ENCODE measurements around the gene CHCHD3. TPM values are rescaled to one million over a fixed set of nuclear protein-coding genes. Genes with fewer than 3 reads are reported as not detected.

CHCHD3 gene
- total RNA-seq, 4 donors from 2014 or later, result 33.9 to 37.2 (median 35.8) TPM

DNA sequence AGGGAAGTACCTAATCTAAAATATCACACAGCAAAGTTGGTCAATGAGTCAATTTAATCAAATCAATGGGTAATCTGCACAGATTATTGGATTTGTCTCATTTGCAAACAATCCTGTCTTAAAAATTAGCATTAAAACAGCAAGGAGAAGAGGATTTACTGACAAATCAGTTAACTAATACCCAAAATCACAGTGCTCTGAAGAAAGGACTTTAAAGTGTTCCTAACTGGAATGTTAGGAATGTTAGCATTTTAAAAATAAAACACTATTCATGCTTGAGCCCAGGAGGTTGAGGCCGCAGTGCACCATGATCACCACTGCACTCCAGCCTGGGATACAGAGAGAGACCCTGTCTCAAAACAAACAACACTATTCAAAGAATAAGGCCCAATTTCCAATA lies 83.1 kb downstream of the CHCHD3 start:
- Histone ChIP-seq H3K36me3 (no peaks in the 10 kb centered on the region), H3K27ac (no peak overlapping the region), H3K4me1 (peaks cover 16% of the 10 kb centered on the region), H3K4me3 (no peak overlapping the region), H3K9me3 (no peaks in the 10 kb centered on the region), H3K27me3 (no peaks in the 10 kb centered on the region)
- no peak for DNase-seq (ENCODE audit: low spot score in 2 of 2)
- TF ChIP-seq POLR2A (IDR thresholded peaks at IDR 0.05) (no peak), POLR2AphosphoS5 (IDR thresholded peaks at IDR 0.05) (no peak), EP300 (IDR thresholded peaks at IDR 0.05) (no peak), CTCF (IDR thresholded peaks at IDR 0.05) (no peak)
- WGBS, result 82% methylated on average over 1 of the region's 1 CpG

- Histone ChIP-seq H3K36me3 (no peaks in the 10 kb centered on the region), H3K27me3 (no peaks in the 10 kb centered on the region), H3K4me3 (no peak overlapping the region), H3K4me1 (peaks cover 10% of the 10 kb centered on the region), H3K9me3 (no peaks in the 10 kb centered on the region), H3K27ac (no peak overlapping the region)
- 97% methylated on average over 1 of the region's 1 CpG for WGBS
- TF ChIP-seq POLR2AphosphoS5 (IDR thresholded peaks at IDR 0.05), result no peak
- TF ChIP-seq EP300 (IDR thresholded peaks at IDR 0.05), result no peak
- no peak for TF ChIP-seq CTCF (IDR thresholded peaks at IDR 0.05)
- no peak for TF ChIP-seq POLR2A (IDR thresholded peaks at IDR 0.05)
- no peak for DNase-seq (ENCODE audit: low spot score in 2 of 2)
Observed at GRCh38 chr7:132997505-132997904, 84.4 kb downstream of the CHCHD3 start.

DNA sequence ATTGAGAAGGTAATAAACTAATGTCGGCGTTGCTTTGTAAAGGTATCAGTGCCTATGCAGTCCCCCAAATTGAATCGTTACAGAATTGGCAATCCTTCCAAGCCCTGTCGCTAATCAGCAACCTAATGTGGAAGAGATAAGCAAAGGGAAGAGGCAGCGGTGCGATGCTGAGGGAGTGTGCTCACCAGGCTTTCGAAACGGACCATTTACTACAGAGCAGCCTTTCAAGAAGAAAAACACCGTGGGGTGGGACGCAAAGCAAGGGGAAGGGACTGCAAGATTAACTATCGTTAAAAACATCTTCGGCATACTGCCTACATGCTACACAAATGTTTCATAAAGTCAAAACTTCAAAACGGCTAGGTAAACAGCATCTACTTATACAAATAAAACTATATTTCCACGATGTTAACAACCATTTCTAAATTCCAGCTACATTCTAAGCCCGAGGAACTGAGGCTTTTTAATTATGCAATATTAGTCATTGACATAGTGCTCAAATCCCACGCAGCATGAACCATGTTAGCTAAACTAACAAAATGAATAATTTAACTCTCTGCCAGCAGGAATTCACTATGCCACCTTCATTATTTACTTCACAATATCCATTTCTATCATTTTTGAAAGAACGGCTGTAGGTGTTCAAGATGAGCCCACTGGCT lies 85.2 kb downstream of the CHCHD3 start:
- Histone ChIP-seq H3K36me3 (no peaks in the 10 kb centered on the region), H3K4me3 (no peak overlapping the region), H3K27ac (no peak overlapping the region), H3K4me1 (peaks cover 10% of the 10 kb centered on the region), H3K27me3 (no peaks in the 10 kb centered on the region), H3K9me3 (no peaks in the 10 kb centered on the region)
- no peak for TF ChIP-seq EP300 (IDR thresholded peaks at IDR 0.05)
- TF ChIP-seq CTCF (IDR thresholded peaks at IDR 0.05), result no peak
- TF ChIP-seq POLR2AphosphoS5 (IDR thresholded peaks at IDR 0.05), result no peak
- no peak for TF ChIP-seq POLR2A (IDR thresholded peaks at IDR 0.05)
- WGBS, result 87% methylated on average over 17 of the region's 17 CpGs
- DNase-seq (ENCODE audit: low spot score in 2 of 2), result no peak

- no peak overlapping the region for H3K4me3 ChIP-seq
- H3K27ac ChIP-seq, result no peak overlapping the region
- WGBS, result 86% methylated on average over 5 of the region's 5 CpGs
- H3K27me3 ChIP-seq, result no peaks in the 10 kb centered on the region
- no peaks in the 10 kb centered on the region for H3K4me1 ChIP-seq
- TF ChIP-seq EP300 (IDR thresholded peaks at IDR 0.05) (no peak), POLR2A (IDR thresholded peaks at IDR 0.05) (no peak), POLR2AphosphoS5 (IDR thresholded peaks at IDR 0.05) (no peak), CTCF (IDR thresholded peaks at IDR 0.05) (no peak)
- DNase-seq (ENCODE audit: low spot score in 2 of 2), result no peak
- no peaks in the 10 kb centered on the region for H3K36me3 ChIP-seq
- H3K9me3 ChIP-seq, result no peaks in the 10 kb centered on the region
Observed at GRCh38 chr7:132993377-132994013, 88.4 kb downstream of the CHCHD3 start.
